HepG2 (cell line): ENCODE measurements around the gene LRRFIP2. TPM values are rescaled to one million over a fixed set of nuclear protein-coding genes. Genes with fewer than 3 reads are reported as not detected.

Experiments used
- ATAC-seq: fragments of 200-7000 bp; cut with Tn5 transposase; 3 replicates; pipeline ENCODE4 v1.9.1; 2020; ENCODE audit warnings: mild to moderate bottlenecking, moderate library complexity
- BruUV-seq: library from RNA; stranded (reverse); fragments of 400-500 nt; replicated peaks from 2 replicates; lab custom pipeline; 2021; lab: Mats Ljungman, UMichigan
- CTCF ChIA-PET: fragments of 300-600 bp; formaldehyde crosslinking; extraction: SDS; loops from one replicate; lab custom pipeline; 2021; ENCODE audit warnings: low total read pairs, inconsistent platforms, low intra/inter-chr PET ratio; lab: Yijun Ruan, JAX
- POLR2A ChIA-PET: fragments of 350-600 bp; sonication (Branson Sonifier 250); formaldehyde crosslinking; loops from one replicate; lab custom pipeline; 2020; ENCODE audit warnings: antibody characterized with exemption, inconsistent platforms; lab: Yijun Ruan, JAX
- DNase-seq: peaks from one replicate; pipeline ENCODE4 v3.0.0-alpha.2; 2015; ENCODE audit warnings: low spot score
- FAIRE-seq: peaks from 3 replicates; lab custom pipeline; 2011; peaks lifted over from hg19 to GRCh38; lab: Jason Lieb, UNC
- H2AFZ ChIP-seq: one replicate; pipeline ENCODE4 v1.6.1; 2011; ENCODE audit warnings: low read length, inconsistent platforms
- H3K27ac ChIP-seq: fragments of 300-600 bp; 3 replicates; pipeline ENCODE4 v1.8.0; 2011; ENCODE audit warnings: mixed run types, mild to moderate bottlenecking, mixed read lengths, low read length, inconsistent platforms; ENCODE audit not compliant: insufficient read depth; ENCODE audit errors: extremely low read length
- H3K27me3 ChIP-seq, 2 experiments: fragments of 200-600 bp in 1 of 2; 2 replicates in 1 of 2; 3 replicates in 1 of 2; pipeline versions ENCODE4 v1.6.0 to v1.8.0; 2011; ENCODE audit warnings: low read length in 2 of 2, mild to moderate bottlenecking in 2 of 2, moderate library complexity in 2 of 2, inconsistent platforms in 1 of 2; ENCODE audit not compliant: insufficient read depth in 2 of 2, control insufficient read depth in 1 of 2
- H3K36me3 ChIP-seq, 2 experiments: fragments of 200-600 bp in 1 of 2; replicated peaks in 1 of 2; 2 replicates in 1 of 2; 3 replicates in 1 of 2; pipeline versions ENCODE4 v1.5.1 to v1.8.0; 2011; ENCODE audit warnings: low read length in 2 of 2, inconsistent platforms in 1 of 2; ENCODE audit not compliant: insufficient read depth in 2 of 2, control insufficient read depth in 1 of 2
- H3K4me1 ChIP-seq: 2 replicates; pipeline ENCODE4 v1.5.1; 2012; ENCODE audit warnings: low read length, inconsistent platforms; ENCODE audit not compliant: insufficient read depth
- H3K4me2 ChIP-seq: 2 replicates; pipeline ENCODE4 v1.6.0; 2011; ENCODE audit warnings: low read depth, low read length, inconsistent platforms
- H3K4me3 ChIP-seq, 3 experiments: fragments of 200-600 bp in 1 of 3; sonication (generic), shearing (Covaris generic) in 1 of 3; replicated peaks in 1 of 3; 2 replicates each; pipeline ENCODE4 v1.5.1; 2011 to 2016; ENCODE audit warnings: low read length in 3 of 3, inconsistent platforms in 2 of 3, low read depth in 2 of 3, mild to moderate bottlenecking in 2 of 3, control low read depth in 1 of 3, mixed read lengths in 1 of 3; ENCODE audit not compliant: insufficient read depth in 1 of 3
- H3K79me2 ChIP-seq: one replicate; pipeline ENCODE4 v1.6.1; 2011; ENCODE audit warnings: low read length, inconsistent platforms; ENCODE audit not compliant: insufficient read depth
- H3K9ac ChIP-seq: 2 replicates; pipeline ENCODE4 v1.6.0; 2011; ENCODE audit warnings: mild to moderate bottlenecking, low read depth, low read length, inconsistent platforms; ENCODE audit not compliant: insufficient read depth
- H3K9me3 ChIP-seq: 2 replicates; pipeline ENCODE4 v1.5.1; 2012; ENCODE audit warnings: mild to moderate bottlenecking, low read length
- H4K20me1 ChIP-seq: 2 replicates; pipeline ENCODE4 v1.6.0; 2011; ENCODE audit warnings: inconsistent platforms, mild to moderate bottlenecking, low read length, moderate library complexity; ENCODE audit not compliant: insufficient read depth
- ARNT ChIP-seq: fragments of 450-650 bp; IDR thresholded peaks from 2 replicates; pipeline ENCODE4 v1.6.1; 2017
- BORCS8-MEF2B ChIP-seq: sonication (generic); formaldehyde crosslinking; IDR thresholded peaks from 2 replicates; pipeline ENCODE4 v1.8.0; 2022; ENCODE audit warnings: mild to moderate bottlenecking, missing genetic modification reagents
- CENPX ChIP-seq: sonication (generic); formaldehyde crosslinking; IDR thresholded peaks from 2 replicates; pipeline ENCODE4 v1.9.0; 2021; ENCODE audit warnings: mild to moderate bottlenecking, missing genetic modification reagents, moderate library complexity
- FOXM1 ChIP-seq: sonication (generic); formaldehyde crosslinking; IDR thresholded peaks from 2 replicates; pipeline ENCODE4 v1.5.0; 2020; ENCODE audit warnings: missing genetic modification reagents
- FOXO1 ChIP-seq: sonication (generic); formaldehyde crosslinking; IDR thresholded peaks from 2 replicates; pipeline ENCODE4 v1.4.0; 2020; ENCODE audit warnings: missing genetic modification reagents
- GTF2F1 ChIP-seq: fragments of 150-350 bp; IDR thresholded peaks from 2 replicates; pipeline ENCODE4 v1.6.1; 2014; ENCODE audit warnings: low read length
- HCFC1 ChIP-seq: fragments of 150-350 bp; IDR thresholded peaks from 2 replicates; pipeline ENCODE4 v1.6.1; 2014; ENCODE audit warnings: low read depth, low read length
- KLF15 ChIP-seq: sonication (generic); formaldehyde crosslinking; IDR thresholded peaks from 2 replicates; pipeline ENCODE4 v1.8.1; 2023; ENCODE audit warnings: borderline replicate concordance, mild to moderate bottlenecking, inconsistent platforms, missing genetic modification reagents, mixed read lengths
- NFE2 ChIP-seq: sonication (generic); formaldehyde crosslinking; IDR thresholded peaks from 2 replicates; pipeline ENCODE4 v1.4.0; 2020; ENCODE audit warnings: missing genetic modification reagents
- PLRG1 ChIP-seq: fragments of 450-650 bp; conservative IDR thresholded peaks from 2 replicates; pipeline ENCODE4 v1.6.1; 2016
- SNAPC5 ChIP-seq: sonication (generic); formaldehyde crosslinking; IDR thresholded peaks from 2 replicates; pipeline ENCODE4 v1.8.1; 2023; ENCODE audit warnings: mild to moderate bottlenecking, missing genetic modification reagents, borderline replicate concordance
- TBX3 ChIP-seq: fragments of 450-650 bp; IDR thresholded peaks from 2 replicates; pipeline ENCODE4 v1.6.1; 2017; ENCODE audit warnings: antibody characterized with exemption, mild to moderate bottlenecking, inconsistent platforms, borderline replicate concordance
- ZC3H4 ChIP-seq: sonication (generic); formaldehyde crosslinking; IDR thresholded peaks from 2 replicates; pipeline ENCODE4 v1.4.0; 2020; ENCODE audit warnings: missing genetic modification reagents, borderline replicate concordance
- ZNF3 ChIP-seq: IDR thresholded peaks from 2 replicates; pipeline ENCODE4 v1.7.0; 2017; ENCODE audit warnings: inconsistent platforms
- ZNF644 ChIP-seq: IDR thresholded peaks from 2 replicates; pipeline ENCODE4 v1.6.1; 2016; ENCODE audit warnings: low read depth
- ZNF780A ChIP-seq: sonication (generic); formaldehyde crosslinking; IDR thresholded peaks from 2 replicates; pipeline ENCODE4 v1.8.0; 2022; ENCODE audit warnings: mild to moderate bottlenecking, missing genetic modification reagents, moderate library complexity
- in situ Hi-C: cut with HindIII; loops from 2 replicates; pipeline ENCODE4 v1.10.0; 2017; ENCODE audit warnings: low pct_unique_long_range_greater_than_20kb; ENCODE audit not compliant: extremely low pct_ligation_motif_present
- intact Hi-C: fragments of 100-400 bp; cut with micrococcal nuclease; formaldehyde crosslinking; loops from one replicate; pipeline ENCODE4 v1.10.0; 2022; ENCODE audit not compliant: unreplicated experiment
- polyA plus RNA-seq, 8 experiments: library from polyadenylated mRNA; depleted of rRNA in 3 of 8; stranded (reverse) in 7 of 8; unstranded in 1 of 8; fragments of >200 nt; fragmentation: Illumina TruSeq in 4 of 8; extraction: Trizol in 4 of 8; gene quantifications; 2 replicates each; pipeline versions ENCODE4 v1.2.1 to v1.2.3, GENCODE V29; 2011 to 2016; ENCODE audit warnings: low read depth in 4 of 8, missing spikeins in 1 of 8, mixed read lengths in 1 of 8; ENCODE audit not compliant: insufficient read depth in 1 of 8
- total RNA-seq, 5 experiments: library from RNA; depleted of rRNA; stranded (reverse); fragments of >200 nt; fragmentation: Illumina TruSeq; extraction: Trizol; gene quantifications; 2 replicates each; pipeline ENCODE4 v1.2.3, GENCODE V29; 2016; ENCODE audit warnings: low read depth in 1 of 5
- TF ChIP-seq, protein P1 (sequence below): sonication (generic); formaldehyde crosslinking; IDR thresholded peaks from 2 replicates; pipeline ENCODE4 v1.4.0; 2020; ENCODE audit warnings: mild to moderate bottlenecking, missing genetic modification reagents, borderline replicate concordance

Gene LRRFIP2
- total and polyA plus RNA-seq, 2 of the 13 experiments (the other 11 are each of a cell fraction or from before 2014, with no cell fraction given), result 13.5 to 32.2 TPM

DNA sequence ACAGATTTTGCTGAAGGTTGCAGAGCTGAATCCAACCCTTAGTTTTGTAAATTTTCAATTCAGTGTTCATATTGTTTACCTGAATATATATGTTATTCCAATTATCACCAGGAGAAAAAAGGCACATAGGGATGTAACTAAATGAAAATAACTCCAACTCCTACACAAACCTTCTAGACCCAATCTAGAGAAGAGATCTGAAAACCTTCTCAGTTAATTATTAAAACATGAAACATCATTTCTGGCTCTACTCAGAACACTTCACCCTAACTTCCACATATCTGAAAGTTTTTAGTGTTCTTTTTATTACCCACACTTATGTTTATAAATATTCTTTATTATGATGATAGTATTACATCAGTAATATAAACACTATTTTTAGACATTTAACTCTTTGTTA, 76.6 kb downstream of the LRRFIP2 start:
- H3K79me2 ChIP-seq, result no peaks in the 10 kb centered on the region
- H3K9me3 ChIP-seq, result no peaks in the 10 kb centered on the region
- no peak overlapping the region for H2AFZ ChIP-seq
- ATAC-seq, result no peak
- H4K20me1 ChIP-seq, result no peaks in the 10 kb centered on the region
- POLR2A ChIA-PET, result no interaction called here
- no peak overlapping the region for H3K4me3 ChIP-seq
- no peak for DNase-seq
- no peaks in the 10 kb centered on the region for H3K27me3 ChIP-seq
- intact Hi-C loops (no loop called here), in situ Hi-C loops (no loop called here)
- no peak overlapping the region for H3K27ac ChIP-seq
- H3K4me1 ChIP-seq, result peaks cover 19% of the 10 kb centered on the region
- CTCF ChIA-PET, result no interaction called here
- BruUV-seq, result no TSS peak
- no peak for FAIRE-seq
- H3K9ac ChIP-seq, result no peak overlapping the region
- 0 out of 5 replicates have a peak, but pooled peaks cover 0 to 3% of the 10 kb centered on the region in 2 experiments for H3K36me3 ChIP-seq
- no peak overlapping the region for H3K4me2 ChIP-seq
- TF ChIP-seq, protein P1, sequence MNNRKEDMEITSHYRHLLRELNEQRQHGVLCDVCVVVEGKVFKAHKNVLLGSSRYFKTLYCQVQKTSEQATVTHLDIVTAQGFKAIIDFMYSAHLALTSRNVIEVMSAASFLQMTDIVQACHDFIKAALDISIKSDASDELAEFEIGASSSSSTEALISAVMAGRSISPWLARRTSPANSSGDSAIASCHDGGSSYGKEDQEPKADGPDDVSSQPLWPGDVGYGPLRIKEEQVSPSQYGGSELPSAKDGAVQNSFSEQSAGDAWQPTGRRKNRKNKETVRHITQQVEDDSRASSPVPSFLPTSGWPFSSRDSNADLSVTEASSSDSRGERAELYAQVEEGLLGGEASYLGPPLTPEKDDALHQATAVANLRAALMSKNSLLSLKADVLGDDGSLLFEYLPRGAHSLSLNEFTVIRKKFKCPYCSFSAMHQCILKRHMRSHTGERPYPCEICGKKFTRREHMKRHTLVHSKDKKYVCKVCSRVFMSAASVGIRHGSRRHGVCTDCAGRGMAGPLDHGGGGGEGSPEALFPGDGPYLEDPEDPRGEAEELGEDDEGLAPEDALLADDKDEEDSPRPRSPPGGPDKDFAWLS (CRISPR knock-in tag), result no peak
- TF ChIP-seq PLRG1 (no peak), HCFC1 (no peak), TBX3 (no peak), KLF15 (CRISPR knock-in tag) (no peak), BORCS8-MEF2B (CRISPR knock-in tag) (no peak), ZC3H4 (CRISPR knock-in tag) (no peak), ZNF780A (no peak), NFE2 (CRISPR knock-in tag) (no peak), FOXM1 (CRISPR knock-in tag) (no peak), CENPX (CRISPR knock-in tag) (no peak), SNAPC5 (CRISPR knock-in tag) (no peak), ZNF3 (no peak), ARNT (no peak), FOXO1 (no peak), ZNF644 (no peak), GTF2F1 (no peak)
